ENCODE results near the gene CCDC39. TPM values are rescaled to one million over a fixed set of nuclear protein-coding genes. Genes with fewer than 3 reads are reported as not detected.

CCDC39 gene
- total and polyA plus RNA-seq, 2 of the 4 experiments (the other 2 are of a cell fraction) = not detected

- DNase-seq (no peak), ATAC-seq (ENCODE audit: low read depth) (no peak)
- no TSS peak for BruUV-seq (replicated peaks)
- intact Hi-C loops (cut with micrococcal nuclease) (no loop called here), in situ Hi-C loops (cut with MboI; ENCODE audit: low sequenced_read_pairs) (loop anchor here (25.0 kb wide), 1 partner anchor 813 kb away; no protein-coding TSS in a partner anchor), dilution Hi-C loops (cut with HindIII; ENCODE audit: low sequenced_read_pairs, unreplicated experiment) (no loop called here)
- Histone ChIP-seq H3K18ac (ENCODE audit: low read depth, low read length) (no peak overlapping the region), H3K56ac (ENCODE audit: extremely low read depth, insufficient read depth, low read length) (no peak overlapping the region), H4K8ac (ENCODE audit: low read depth in 2 of 2, low read length in 2 of 2) (no peak overlapping the region), H3K4me1 (ENCODE audit: control insufficient read depth, insufficient read depth, low read length) (no peaks in the 10 kb centered on the region), H3K9me3 (ENCODE audit: control insufficient read depth, insufficient read depth, low read length) (no peaks in the 10 kb centered on the region), H4K5ac (ENCODE audit: low read depth, low read length) (no peak overlapping the region), H4K91ac (ENCODE audit: insufficient read depth, low read depth, low read length) (no peak overlapping the region), H4K20me1 (ENCODE audit: insufficient read depth, low read length) (no peaks in the 10 kb centered on the region), H3K9ac (ENCODE audit: low read depth, low read length) (no peak overlapping the region), H3K4me2 (ENCODE audit: low read depth, low read length) (no peak overlapping the region), H3K4ac (ENCODE audit: low read depth, low read length) (no peak overlapping the region), H2BK120ac (ENCODE audit: low read depth, low read length) (no peak overlapping the region), H2AK9ac (replicated peaks; ENCODE audit: low read depth, low read length, poor library complexity) (no peak overlapping the region), H2BK15ac (ENCODE audit: low read depth, low read length) (no peak overlapping the region), H3K23ac (ENCODE audit: low read depth, low read length) (no peak overlapping the region), H2AK5ac (ENCODE audit: low read depth, low read length) (no peak overlapping the region), H3K27me3 (ENCODE audit: control insufficient read depth, insufficient read depth, low read length) (no peaks in the 10 kb centered on the region), H3K79me1 (ENCODE audit: low read depth in 1 of 2, low read length in 2 of 2) (no peaks in the 10 kb centered on the region), H2AFZ (replicated peaks; ENCODE audit: low read length, poor library complexity) (no peak overlapping the region), H3K9me1 (ENCODE audit: insufficient read depth, low read length) (no peaks in the 10 kb centered on the region), H2BK5ac (ENCODE audit: low read depth, low read length, poor library complexity, severe bottlenecking) (no peak overlapping the region), H2BK20ac (ENCODE audit: low read depth, low read length) (no peak overlapping the region), H3K14ac (replicated peaks; ENCODE audit: low read depth, low read length) (no peak overlapping the region), H3K27ac (ENCODE audit: insufficient read depth, low read length) (no peak overlapping the region), H3K36me3 (ENCODE audit: control insufficient read depth, insufficient read depth, low read length) (no peaks in the 10 kb centered on the region), H3K4me3 (ENCODE audit: insufficient read depth, low read depth, low read length) (no peak overlapping the region)
- ChIA-PET CTCF (no interaction called here), POLR2A (ENCODE audit: unreplicated experiment) (no interaction called here)
- WGBS, 2 experiments (ENCODE audit: extremely low coverage in 2 of 2, insufficient read length in 1 of 2) = no CpG with 5 or more reads among the region's 3 CpGs
- TF ChIP-seq BHLHE40 (IDR thresholded peaks at IDR 0.05; ENCODE audit: low read depth, low read length) (no peak), MAZ (IDR thresholded peaks at IDR 0.05; ENCODE audit: borderline replicate concordance, low read depth, low read length) (no peak), RAD21 (IDR thresholded peaks at IDR 0.05; ENCODE audit: low read length) (no peak)
- TF ChIP-seq, protein P1, sequence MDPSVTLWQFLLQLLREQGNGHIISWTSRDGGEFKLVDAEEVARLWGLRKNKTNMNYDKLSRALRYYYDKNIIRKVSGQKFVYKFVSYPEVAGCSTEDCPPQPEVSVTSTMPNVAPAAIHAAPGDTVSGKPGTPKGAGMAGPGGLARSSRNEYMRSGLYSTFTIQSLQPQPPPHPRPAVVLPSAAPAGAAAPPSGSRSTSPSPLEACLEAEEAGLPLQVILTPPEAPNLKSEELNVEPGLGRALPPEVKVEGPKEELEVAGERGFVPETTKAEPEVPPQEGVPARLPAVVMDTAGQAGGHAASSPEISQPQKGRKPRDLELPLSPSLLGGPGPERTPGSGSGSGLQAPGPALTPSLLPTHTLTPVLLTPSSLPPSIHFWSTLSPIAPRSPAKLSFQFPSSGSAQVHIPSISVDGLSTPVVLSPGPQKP (IDR thresholded peaks at IDR 0.05; ENCODE audit: borderline replicate concordance, low read depth, low read length) = no peak
Observed at GRCh38 chr3:180575571-180575970, 103.7 kb downstream of the CCDC39 start.
